HG03521 (cell line): ENCODE data around the gene DAB2IP.

ENCODE experiments used
- ATAC-seq: cut with Tn5 transposase; IDR thresholded peaks from one replicate; pipeline ENCODE4 v1.9.1; 2021; ENCODE audit warnings: mild to moderate bottlenecking, moderate library complexity; ENCODE audit not compliant: unreplicated experiment

Gene DAB2IP

GRCh38 chr9:121815084-121815483, 163.7 kb downstream of the DAB2IP start:
- no peak for ATAC-seq

DNA sequence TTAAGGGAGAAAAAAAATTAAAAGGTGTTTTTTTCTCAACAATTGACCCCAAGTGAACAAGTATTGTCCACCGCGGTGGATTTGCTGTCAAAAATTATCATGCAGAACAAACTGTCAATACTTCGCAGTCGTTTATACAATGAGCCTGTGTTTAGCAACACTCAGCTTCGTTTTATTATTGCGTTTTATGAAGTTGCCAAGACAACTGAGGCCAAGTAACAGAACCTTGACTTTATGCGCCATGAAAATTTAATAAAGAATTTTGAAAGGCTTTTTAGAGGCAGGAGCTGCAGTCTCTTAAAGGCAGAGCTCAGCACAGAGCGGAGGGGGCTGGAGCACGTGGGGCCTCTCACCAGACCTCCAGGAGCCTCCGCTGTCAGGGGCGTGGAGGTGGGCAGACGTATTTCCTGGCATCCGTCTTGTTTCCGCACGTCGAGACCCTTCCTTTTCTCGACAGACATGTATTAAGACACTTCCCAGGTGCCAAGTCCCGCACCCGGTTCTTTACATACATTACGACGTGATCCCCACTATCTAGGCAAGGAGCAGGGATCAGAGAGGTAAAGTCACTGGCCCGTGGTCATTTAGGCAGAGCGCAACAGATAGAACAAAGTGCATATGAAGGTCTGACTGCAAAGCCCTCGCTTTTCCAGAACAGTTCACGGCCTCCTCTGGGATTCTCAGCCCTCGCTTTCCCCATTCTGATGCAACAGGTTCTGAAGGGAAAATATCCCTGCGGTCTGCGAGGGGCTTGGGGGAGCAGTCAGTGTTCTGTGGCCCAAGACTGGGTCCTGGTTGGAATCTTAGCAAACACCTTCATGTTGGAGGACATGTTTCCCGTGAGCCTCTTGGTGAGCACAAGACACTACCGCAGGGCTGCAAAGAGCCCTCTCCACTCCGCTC, 164.4 kb downstream of the DAB2IP start:
- no peak for ATAC-seq

- no peak for ATAC-seq
Measured at GRCh38 chr9:121816449-121816817, 165.0 kb downstream of the DAB2IP start.

DNA sequence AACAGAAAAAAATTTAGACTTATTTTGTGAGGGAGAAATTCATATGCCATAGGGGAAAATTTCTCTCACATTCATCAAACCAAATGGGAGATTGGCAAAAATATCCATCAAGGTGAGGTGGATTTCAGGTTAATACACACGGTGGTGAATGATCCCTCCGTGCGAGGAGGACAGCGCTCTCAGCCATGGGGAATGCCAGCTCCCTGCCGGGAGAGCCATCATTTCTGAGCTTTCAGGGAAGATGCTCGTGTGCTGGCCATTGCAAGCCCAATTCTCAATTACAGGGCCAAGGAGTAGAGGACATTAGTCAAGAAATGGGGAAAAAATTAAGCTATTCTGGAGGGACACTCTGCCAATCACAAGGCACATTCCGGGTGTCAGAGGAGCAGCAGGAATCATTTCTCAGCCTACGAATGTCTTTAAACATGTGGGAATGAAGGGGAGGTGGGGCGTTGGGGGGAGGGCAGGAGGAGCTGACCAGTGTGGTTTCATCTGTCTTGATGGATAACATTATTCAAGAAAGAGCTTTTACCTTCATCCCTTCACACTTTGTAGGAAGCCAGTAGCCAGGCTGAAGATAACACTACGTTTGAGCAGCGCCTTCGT, 165.5 kb downstream of the DAB2IP start:
- no peak for ATAC-seq

DNA sequence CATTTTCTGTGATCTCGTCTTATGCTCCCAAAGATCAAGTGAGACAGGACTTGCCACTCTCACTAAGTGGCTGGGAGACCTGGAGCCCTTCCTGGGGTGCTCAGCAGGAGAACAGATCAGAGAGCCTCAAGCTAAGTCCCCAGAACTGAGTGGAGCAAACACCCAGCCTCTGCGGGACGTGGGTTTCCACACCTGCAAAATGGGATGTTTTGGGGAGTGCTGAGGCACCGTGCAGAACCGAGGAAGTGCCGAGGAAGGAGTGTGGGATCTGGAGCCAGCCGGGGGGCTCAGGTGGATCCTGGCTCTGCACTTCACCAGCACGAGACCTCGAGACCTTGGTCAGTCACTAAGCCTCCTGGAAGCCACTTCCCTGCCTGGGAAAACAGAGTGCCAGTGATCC, 166.0 kb downstream of the DAB2IP start:
- ATAC-seq: no peak

GRCh38 chr9:121818016-121818661, 166.7 kb downstream of the DAB2IP start:
- no peak for ATAC-seq

- ATAC-seq: no peak
Measured at GRCh38 chr9:121818841-121819427, 167.5 kb downstream of the DAB2IP start.

GRCh38 chr9:121819428-121820231, 168.2 kb downstream of the DAB2IP start:
- no peak for ATAC-seq

GRCh38 chr9:121820286-121821005, 169.0 kb downstream of the DAB2IP start:
- no peak for ATAC-seq

DNA sequence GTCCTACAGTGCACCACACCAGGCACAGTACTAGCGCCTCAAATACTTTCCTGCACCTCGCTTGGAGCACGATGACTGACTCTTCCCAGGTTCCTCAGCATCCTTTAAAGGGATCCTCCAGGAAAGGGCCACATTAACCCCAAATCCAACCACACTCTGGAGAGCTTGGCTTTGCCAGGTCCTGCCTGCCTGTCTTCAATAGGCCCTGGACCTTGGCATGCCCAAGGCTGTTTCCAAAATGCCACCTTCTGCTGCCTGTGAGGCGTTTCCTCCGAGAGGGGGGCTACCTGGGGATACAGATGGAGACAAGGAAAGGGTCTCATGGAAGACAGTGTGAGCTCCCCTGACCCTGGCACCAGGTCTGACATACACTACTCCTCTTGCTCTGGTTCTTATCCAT, 169.9 kb downstream of the DAB2IP start:
- no peak for ATAC-seq

DNA sequence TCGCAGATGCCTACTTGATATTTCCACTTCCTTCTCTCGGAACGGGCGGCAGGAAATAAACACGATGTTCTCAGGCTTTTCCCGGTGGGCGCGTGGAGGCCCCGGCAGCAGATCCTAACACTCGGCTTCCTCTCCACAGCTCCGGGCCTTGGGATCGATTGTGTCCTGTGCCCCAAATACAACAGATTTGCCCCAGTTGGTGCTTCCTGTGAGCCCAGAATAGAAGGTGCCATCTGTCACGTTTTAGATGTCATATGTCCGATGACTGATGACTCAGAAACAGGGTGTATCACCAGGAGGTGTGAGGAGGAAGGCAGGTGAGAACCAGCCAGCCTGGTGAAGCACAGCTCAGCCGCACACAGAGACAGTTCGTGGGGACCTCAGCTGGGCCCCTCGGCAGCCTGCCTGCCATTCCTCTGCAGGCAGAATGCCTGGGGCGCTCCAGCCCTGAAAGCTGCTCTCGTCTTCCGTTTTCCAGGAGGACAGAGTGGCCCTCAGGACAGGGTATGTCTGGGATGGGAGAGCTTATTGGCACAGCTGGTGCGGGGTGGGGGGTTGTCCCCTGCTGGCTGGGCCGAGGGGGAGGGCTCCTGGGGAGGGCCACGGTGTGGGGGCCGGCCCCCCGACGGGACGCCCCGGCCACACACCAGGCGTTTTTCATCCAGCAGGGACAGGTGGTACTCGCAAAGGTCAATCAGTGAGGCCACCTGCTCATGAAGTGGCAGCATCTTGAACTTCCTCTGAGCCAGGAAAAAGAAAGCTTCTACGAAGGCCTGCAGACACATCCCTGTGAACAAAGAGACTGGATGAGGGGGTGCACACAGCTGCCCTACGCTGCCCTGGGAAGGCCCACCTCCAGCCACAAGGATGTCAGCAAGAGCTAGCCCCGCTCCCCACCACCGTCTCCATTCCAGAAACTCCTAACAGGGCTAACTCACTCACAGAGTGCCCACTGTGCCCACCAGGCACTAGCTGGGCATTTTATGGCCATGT, 171.0 kb downstream of the DAB2IP start:
- ATAC-seq: no peak

DNA sequence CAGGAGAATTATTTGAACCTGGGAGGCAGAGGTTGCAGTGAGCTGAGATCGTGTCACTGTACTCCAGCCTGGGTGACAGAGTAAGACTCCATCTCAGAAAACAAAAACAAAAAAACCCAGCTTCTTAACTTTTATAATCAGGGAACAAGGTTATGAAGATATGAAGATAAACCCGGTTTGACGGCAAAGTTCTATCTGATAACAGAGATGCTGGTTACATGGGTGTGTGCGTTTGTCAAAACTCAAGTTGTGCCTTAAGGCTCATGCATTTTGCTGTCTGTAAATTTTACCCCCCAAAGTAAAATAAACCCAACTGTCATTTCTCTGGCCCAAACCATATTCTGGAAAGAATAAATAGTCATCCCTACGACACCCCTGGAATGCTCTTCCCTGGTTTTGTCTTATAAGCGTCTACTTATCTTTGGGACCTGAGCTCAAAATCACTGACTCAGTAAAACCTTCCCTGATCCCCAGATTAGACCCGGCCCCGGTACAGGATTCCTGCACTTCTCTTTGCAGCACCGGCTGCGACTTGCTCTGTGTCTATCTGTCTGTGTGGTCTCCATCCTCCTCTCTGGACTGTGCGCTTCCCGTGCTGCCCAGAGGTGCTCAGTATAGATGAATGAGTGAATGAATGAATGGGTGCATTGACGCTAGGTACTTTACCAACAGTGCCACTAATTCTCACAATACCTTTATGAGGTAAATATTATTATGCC, 172.2 kb downstream of the DAB2IP start:
- no peak for ATAC-seq

GRCh38 chr9:121824651-121825030, 173.2 kb downstream of the DAB2IP start:
- no peak for ATAC-seq

- no peak for ATAC-seq
Measured at GRCh38 chr9:121825031-121825691, 173.7 kb downstream of the DAB2IP start.

DNA sequence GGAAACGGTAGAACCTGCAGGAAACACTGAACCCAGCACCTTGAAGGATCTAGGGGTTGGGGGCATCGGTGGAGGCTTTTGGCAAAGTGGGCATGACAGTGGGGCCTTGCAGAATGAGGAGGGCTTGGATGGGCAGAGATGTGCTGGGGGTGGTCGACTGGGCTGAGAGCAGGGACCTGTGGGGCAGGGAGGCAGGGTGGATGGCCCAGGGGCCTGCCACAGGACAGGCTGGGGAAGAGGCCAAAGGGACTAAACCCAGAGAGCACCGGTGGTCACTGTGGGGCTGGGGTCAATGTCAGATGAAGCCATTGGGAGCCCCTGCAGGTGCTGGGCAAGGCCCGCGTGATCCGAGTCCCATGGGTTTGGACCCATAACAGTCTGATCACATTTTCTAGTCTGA, 175.3 kb downstream of the DAB2IP start:
- ATAC-seq: no peak

DNA sequence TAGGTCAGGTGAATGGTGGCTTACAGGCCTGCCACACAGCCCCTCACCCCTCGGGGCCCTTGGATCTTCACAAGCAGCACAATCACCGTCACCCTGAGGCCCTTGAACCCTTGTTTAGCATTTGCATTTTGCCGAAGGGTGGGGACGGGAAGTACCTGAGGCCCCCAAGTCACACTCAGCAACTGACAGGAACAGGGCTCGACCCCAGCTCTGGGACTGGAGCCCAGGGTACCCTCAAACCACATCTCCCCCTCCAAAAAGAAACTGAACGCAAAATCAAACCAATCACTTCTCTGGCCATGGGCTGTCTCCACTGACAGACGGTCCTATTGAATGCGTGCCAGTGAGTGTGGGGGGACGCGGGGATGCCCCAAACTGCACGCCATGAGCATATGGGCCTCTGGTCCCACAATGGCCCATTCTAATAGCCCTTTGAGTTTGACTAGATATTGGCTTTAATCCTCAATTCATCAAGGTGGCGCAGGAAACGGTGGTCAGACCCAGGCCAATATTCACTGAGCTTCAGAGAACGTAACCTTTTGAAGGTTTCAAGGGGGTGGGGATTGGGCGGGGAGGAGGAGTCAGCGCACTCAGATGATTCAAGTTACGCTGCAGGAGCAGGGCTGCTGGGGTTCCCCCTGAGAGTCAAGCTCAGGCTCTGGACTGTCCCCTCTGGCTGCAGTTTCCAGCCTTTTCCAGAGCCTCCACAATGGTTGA, 176.0 kb downstream of the DAB2IP start:
- ATAC-seq: no peak
